AG04449 (cell line): Measurements from ENCODE around the gene MADD.

Source experiments
- CTCF ChIA-PET: fragments of 350-600 bp; formaldehyde crosslinking; extraction: SDS; loops from one replicate; lab custom pipeline; 2021; ENCODE audit warnings: antibody characterized with exemption; lab: Yijun Ruan, JAX
- POLR2A ChIA-PET: fragments of 400-600, 350-600 bp; formaldehyde crosslinking; extraction: SDS; loops from one replicate; lab custom pipeline; 2020; ENCODE audit warnings: antibody characterized with exemption, inconsistent platforms; lab: Yijun Ruan, JAX
- DNase-seq: peaks from one replicate; pipeline ENCODE4 v3.0.0-alpha.2; 2010; ENCODE audit warnings: low read depth, low spot score
- H3K4me3 ChIP-seq: 2 replicates; pipeline ENCODE4 v1.5.1; 2011; ENCODE audit warnings: low read depth, mild to moderate bottlenecking, control low read depth, low read length
- TF ChIP-seq, protein P1 (sequence below): IDR thresholded peaks from one replicate; pipeline ENCODE4 v1.5.1; 2011; ENCODE audit warnings: mild to moderate bottlenecking, moderate library complexity, low read length, control low read depth, inconsistent platforms; ENCODE audit not compliant: insufficient read depth; ENCODE audit errors: missing control alignments

MADD gene

DNA sequence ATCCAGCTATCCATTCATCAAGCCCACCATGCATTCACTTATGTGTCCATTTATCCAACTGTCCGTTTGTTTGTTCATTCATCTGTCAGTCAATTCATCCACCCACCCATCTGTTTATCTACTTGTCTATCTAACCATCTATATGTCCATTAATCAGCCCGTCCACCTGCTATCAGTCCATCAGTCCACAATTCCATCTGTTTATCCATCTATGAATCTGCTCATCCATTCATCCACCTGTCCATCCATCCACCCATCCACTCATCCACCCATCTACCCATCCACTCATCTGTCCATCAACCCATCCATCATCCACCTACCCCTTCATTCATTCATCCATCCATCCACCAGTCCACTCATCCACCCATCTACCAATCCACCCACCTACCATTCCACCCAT, 109.4 kb downstream of the MADD start:
- CTCF ChIA-PET = interaction anchor here (1.5 kb wide), 1 partner anchor 14 kb away, joined by 6 read pairs; no protein-coding TSS in a partner anchor
- POLR2A ChIA-PET = no interaction called here
- TF ChIP-seq, protein P1, sequence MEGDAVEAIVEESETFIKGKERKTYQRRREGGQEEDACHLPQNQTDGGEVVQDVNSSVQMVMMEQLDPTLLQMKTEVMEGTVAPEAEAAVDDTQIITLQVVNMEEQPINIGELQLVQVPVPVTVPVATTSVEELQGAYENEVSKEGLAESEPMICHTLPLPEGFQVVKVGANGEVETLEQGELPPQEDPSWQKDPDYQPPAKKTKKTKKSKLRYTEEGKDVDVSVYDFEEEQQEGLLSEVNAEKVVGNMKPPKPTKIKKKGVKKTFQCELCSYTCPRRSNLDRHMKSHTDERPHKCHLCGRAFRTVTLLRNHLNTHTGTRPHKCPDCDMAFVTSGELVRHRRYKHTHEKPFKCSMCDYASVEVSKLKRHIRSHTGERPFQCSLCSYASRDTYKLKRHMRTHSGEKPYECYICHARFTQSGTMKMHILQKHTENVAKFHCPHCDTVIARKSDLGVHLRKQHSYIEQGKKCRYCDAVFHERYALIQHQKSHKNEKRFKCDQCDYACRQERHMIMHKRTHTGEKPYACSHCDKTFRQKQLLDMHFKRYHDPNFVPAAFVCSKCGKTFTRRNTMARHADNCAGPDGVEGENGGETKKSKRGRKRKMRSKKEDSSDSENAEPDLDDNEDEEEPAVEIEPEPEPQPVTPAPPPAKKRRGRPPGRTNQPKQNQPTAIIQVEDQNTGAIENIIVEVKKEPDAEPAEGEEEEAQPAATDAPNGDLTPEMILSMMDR = no peak

More for the DNA sequence above, 109.4 kb downstream of the MADD start:
- no peak for DNase-seq
- H3K4me3 ChIP-seq = no peak overlapping the region
